HG03354 (cell line): ENCODE measurements around the gene CDC14A.

Experiments used
- ATAC-seq: cut with Tn5 transposase; IDR thresholded peaks from one replicate; pipeline ENCODE4 v1.9.1; 2021; ENCODE audit warnings: mild to moderate bottlenecking; ENCODE audit not compliant: unreplicated experiment, poor library complexity, severe bottlenecking

CDC14A gene

DNA sequence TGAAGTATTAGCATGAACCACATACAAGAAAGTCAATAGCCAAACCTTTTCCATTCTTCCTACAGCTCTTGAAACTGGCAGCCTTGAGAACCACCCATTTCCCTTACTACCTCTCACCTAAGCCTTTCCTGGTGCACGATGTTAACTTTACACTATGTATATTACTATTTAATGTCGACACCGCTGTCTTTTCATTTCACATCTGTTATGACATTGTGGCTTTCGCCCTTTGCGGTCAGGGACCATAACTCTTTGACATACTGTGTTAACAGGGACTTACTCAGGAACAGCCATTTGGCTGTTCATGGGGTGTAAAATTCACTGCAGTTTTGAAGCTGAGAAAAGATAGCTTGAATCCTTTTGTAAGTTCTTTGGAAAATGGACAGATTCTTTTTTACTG is 164.6 kb downstream of the CDC14A start:
- no peak for ATAC-seq

DNA sequence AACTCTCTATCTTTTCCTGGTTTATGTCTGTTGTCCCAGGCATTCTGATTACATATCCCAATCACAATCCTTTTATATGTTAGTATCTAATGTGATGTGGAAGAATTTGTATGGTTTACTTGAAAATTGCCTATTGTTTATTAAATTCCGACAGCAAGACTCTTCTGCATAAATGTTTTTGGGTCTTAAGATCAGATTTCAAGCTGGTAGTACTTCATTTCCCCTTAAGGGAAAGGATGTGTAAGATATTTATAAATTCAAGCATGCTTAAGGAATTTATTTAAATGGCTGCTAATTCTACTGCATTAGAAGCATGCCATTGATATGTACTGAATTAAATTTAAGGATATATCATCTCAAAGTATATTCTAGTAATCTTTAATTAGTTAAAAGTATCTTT is 165.2 kb downstream of the CDC14A start:
- no peak for ATAC-seq

DNA sequence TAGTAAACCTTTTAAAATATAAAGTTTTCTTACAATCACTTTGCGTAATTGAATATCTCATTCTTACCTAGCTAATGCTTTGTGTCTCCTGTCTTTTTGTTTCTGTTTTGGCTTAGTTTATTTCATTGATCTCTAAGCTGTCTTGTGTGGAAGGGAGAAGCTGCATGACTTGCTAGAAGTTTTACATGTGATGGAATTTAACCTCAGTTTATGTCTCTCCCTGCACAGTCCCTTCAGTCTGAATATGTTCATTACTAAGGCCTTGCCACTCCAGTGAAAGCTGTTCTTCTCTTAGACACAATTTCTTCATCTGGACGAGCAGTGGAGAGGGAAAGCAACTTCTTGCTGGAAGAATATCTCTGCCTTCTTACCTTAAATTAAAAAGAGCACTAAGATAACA is 165.7 kb downstream of the CDC14A start:
- no peak for ATAC-seq

DNA sequence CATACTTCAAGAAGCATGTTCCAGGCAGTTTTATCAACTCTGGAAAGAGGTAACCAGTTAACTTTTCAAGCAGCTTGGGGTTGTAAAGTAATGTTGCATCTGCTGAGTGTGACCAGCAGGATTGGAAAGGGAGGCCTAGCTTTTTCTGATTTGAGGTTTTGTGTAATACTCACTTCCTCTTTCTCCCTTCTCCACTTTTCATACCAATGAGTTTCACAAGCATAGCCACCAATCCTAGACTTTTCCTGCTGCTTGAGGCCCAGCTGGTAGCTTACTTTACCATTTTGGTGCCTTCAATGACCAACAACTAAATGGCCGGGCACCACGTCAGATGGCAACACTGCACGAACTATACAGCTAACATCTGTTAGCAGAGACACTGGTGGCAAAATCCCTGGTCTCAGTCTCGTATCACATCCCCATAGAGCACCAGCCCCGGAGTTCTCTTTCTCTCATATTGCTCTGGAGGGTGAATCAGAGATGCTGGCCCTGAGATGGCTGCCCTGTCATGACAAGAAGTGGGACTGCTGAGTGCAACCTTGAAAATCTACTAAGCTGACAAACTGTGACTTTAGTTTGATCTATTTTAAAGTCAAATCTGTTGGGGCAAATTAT is 170.8 kb downstream of the CDC14A start:
- ATAC-seq = peak; percentile 97

GRCh38 chr1:100524355-100524754 is 172.0 kb downstream of the CDC14A start:
- ATAC-seq = no peak

- ATAC-seq = no peak
Observed at GRCh38 chr1:100526894-100527293, 174.6 kb downstream of the CDC14A start.

- ATAC-seq = no peak
Observed at GRCh38 chr1:100528871-100529270, 176.6 kb downstream of the CDC14A start.

GRCh38 chr1:100530141-100530540 is 177.8 kb downstream of the CDC14A start:
- ATAC-seq = no peak

DNA sequence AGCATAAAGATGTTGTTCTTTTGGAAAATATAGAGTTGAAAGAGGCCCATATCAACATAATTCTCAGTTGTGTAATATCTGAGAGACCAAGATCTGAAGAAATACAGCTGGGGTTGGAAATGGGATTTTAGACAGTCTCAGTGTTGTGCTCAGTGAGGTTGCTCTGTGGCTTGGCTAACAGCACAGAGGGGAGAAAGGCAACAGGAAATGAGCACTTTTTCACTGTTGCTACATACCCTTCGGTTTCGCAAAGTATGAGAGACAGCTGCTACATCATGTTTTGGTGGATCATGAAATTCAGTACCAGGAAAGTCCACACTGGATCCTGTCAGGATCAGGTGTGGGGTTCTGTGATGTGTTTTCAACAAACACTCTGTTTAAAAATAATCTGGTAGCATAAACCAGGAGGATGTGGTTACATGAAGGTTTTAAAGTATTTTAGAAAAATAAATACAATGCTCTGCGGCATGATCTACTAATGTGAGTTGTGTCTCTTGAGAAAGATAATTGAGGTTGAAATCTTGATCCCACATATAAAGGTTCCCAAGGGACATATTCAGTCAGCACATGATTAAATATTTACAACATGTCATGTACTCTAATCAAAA is 178.7 kb downstream of the CDC14A start:
- ATAC-seq = peak; percentile 94

GRCh38 chr1:100532645-100533044 is 180.3 kb downstream of the CDC14A start:
- no peak for ATAC-seq

GRCh38 chr1:100535264-100535663 is 183.0 kb downstream of the CDC14A start:
- no peak for ATAC-seq

DNA sequence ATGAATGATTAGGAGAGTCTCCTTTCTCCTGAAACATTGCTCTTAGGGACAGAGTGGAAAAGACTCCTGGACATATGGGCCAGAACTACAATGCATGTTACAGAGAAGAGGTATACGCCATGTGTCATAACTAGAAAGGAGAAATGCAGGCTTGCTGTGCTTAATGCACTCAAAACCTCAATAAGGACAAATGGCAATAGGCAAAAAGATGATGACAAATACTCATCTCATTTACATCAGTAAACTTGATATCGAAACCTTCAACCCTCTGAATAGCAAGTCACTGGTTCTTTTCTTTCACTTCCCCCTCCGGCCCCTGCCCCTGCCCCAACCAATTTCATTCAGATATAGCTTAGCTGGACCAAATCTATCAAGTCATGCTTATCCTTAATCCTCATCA is 183.7 kb downstream of the CDC14A start:
- ATAC-seq = peak; percentile 88

DNA sequence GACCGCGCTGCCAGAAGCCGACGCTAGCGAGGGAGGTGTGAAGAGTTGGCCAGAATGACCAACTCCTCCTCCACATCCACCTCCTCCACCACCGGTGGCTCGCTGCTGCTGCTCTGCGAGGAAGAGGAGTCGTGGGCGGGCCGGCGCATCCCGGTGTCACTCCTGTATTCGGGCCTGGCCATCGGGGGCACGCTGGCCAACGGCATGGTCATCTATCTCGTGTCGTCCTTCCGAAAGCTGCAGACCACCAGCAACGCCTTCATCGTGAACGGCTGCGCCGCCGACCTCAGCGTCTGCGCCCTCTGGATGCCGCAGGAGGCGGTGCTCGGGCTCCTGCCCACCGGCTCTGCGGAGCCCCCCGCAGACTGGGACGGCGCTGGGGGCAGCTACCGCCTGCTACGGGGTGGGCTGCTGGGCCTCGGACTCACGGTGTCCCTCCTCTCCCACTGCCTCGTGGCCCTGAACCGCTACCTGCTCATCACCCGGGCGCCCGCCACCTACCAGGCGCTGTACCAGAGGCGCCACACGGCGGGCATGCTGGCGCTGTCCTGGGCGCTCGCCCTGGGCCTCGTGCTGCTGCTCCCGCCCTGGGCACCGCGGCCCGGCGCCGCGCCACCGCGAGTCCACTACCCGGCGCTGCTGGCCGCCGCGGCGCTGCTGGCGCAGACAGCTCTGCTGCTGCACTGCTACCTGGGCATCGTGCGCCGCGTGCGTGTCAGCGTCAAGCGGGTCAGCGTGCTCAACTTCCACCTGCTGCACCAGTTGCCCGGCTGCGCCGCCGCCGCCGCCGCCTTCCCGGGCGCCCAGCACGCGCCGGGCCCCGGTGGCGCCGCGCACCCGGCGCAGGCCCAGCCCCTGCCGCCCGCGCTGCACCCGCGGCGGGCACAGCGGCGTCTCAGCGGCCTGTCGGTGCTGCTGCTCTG is 186.9 kb downstream of the CDC14A start:
- ATAC-seq = no peak

DNA sequence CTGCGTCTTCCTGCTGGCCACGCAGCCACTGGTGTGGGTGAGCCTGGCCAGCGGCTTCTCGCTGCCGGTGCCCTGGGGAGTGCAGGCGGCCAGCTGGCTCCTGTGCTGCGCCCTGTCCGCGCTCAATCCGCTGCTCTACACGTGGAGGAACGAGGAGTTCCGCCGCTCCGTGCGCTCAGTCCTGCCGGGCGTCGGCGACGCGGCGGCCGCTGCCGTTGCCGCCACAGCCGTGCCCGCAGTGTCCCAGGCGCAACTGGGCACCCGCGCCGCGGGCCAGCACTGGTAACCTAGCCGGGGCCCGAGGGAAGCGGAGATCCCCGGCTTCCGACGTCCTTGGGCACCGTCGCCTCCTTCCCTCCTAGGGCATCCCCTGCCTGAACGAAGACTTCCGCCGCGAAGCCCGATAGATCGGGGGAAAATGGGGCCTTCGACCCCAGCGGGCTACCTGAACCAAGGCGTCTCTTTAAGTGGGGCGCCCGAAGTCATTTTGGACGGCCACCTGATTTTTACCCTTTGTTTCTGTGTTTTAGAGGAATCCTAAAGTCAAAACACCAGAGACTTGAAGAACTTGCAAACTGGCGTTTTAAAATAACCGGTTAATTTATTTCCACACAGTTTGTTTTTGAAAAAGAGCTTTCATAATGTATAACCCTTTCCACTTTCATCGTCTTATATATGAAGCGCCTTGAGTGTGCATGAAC is 187.7 kb downstream of the CDC14A start:
- ATAC-seq = no peak

- ATAC-seq = no peak
Observed at GRCh38 chr1:100542285-100542684, 190.0 kb downstream of the CDC14A start.

DNA sequence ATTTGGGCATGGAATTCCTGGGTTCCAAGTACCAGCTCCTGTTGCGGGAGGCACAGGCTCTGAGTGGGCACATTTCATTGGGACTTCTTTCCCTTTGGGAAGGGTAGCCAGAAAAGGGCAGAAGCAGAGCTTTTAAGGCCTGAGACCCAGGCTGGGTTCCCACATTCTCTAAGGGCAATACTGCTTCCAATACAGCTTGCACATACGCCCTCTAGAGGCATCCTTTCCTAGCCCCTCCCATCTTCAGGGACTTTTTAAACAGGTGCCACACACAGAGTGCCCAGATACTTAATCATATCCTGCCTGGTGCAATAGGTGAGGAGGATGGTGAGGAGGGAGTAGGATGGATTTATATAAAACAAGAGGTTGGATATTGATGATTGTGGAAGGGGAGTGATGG is 191.3 kb downstream of the CDC14A start:
- peak; percentile 62 for ATAC-seq

GRCh38 chr1:100544791-100545190 is 192.5 kb downstream of the CDC14A start:
- no peak for ATAC-seq

GRCh38 chr1:100545855-100546254 is 193.5 kb downstream of the CDC14A start:
- no peak for ATAC-seq

GRCh38 chr1:100552031-100552430 is 199.7 kb downstream of the CDC14A start:
- ATAC-seq = no peak

GRCh38 chr1:100552922-100553321 is 200.6 kb downstream of the CDC14A start:
- ATAC-seq = no peak
